GM12878 (cell line): ENCODE measurements around the gene PCBP4.

Source experiments
- ATF3 ChIP-seq: IDR thresholded peaks from 2 replicates; pipeline ENCODE4 v1.6.1; 2011; ENCODE audit warnings: low read depth, mild to moderate bottlenecking, low read length, moderate library complexity, borderline replicate concordance; ENCODE audit errors: extremely low read depth
- BCL3 ChIP-seq: IDR thresholded peaks from 2 replicates; pipeline ENCODE4 v1.6.1; 2011; ENCODE audit warnings: borderline replicate concordance, low read depth, mild to moderate bottlenecking, moderate library complexity, low read length; ENCODE audit not compliant: insufficient read depth, poor library complexity, severe bottlenecking
- BHLHE40 ChIP-seq, 2 experiments: fragments of 450-650 bp in 1 of 2; IDR thresholded peaks; 2 replicates each; pipeline ENCODE4 v1.6.1; 2011 to 2017; ENCODE audit warnings: low read depth in 2 of 2, borderline replicate concordance in 1 of 2, improper control_type of control experiment in 1 of 2, low read length in 1 of 2, mild to moderate bottlenecking in 1 of 2
- CTCF ChIP-seq, 3 experiments: IDR thresholded peaks in 2 of 3; conservative IDR thresholded peaks in 1 of 3; 2 replicates each; pipeline ENCODE4 v1.5.1; 2011; ENCODE audit warnings: low read depth in 3 of 3, low read length in 3 of 3, mild to moderate bottlenecking in 3 of 3, control low read depth in 2 of 3, moderate library complexity in 2 of 3, inconsistent platforms in 1 of 3, mixed read lengths in 1 of 3; ENCODE audit not compliant: control insufficient read depth in 2 of 3, insufficient read depth in 1 of 3; ENCODE audit errors: extremely low read depth in 1 of 3
- EZH2 ChIP-seq: IDR thresholded peaks from 2 replicates; pipeline ENCODE4 v1.6.1; 2012; ENCODE audit warnings: low read depth, mild to moderate bottlenecking, control low read depth, inconsistent platforms, low read length, borderline replicate concordance; ENCODE audit not compliant: control insufficient read depth
- GABPA ChIP-seq: IDR thresholded peaks from 2 replicates; pipeline ENCODE4 v1.6.1; 2014; ENCODE audit warnings: antibody characterized with exemption, low read depth, mild to moderate bottlenecking, inconsistent platforms
- MAX ChIP-seq: IDR thresholded peaks from 2 replicates; pipeline ENCODE4 v1.6.1; 2012; ENCODE audit warnings: low read depth, low read length, improper control_type of control experiment
- POLR2AphosphoS5 ChIP-seq: IDR thresholded peaks from 2 replicates; pipeline ENCODE4 v1.6.1; 2011; ENCODE audit warnings: mild to moderate bottlenecking, low read length, inconsistent platforms
- RAD21 ChIP-seq: IDR thresholded peaks from 2 replicates; pipeline ENCODE4 v1.6.1; 2011; ENCODE audit warnings: mild to moderate bottlenecking, low read depth, low read length, moderate library complexity; ENCODE audit not compliant: insufficient read depth
- SIX5 ChIP-seq: IDR thresholded peaks from 2 replicates; pipeline ENCODE4 v1.6.1; 2011; ENCODE audit warnings: mild to moderate bottlenecking, low read depth, low read length, moderate library complexity; ENCODE audit not compliant: severe bottlenecking
- ZNF592 ChIP-seq: fragments of 450-650 bp; IDR thresholded peaks from 2 replicates; pipeline ENCODE4 v1.6.1; 2017; ENCODE audit warnings: mild to moderate bottlenecking, moderate library complexity
- TF ChIP-seq, protein P1 (sequence below): IDR thresholded peaks from 2 replicates; pipeline ENCODE4 v1.6.1; 2012; ENCODE audit warnings: low read depth, low read length, improper control_type of control experiment

- TF ChIP-seq SIX5 (no peak), ZNF592 (no peak), CTCF (IDR thresholded peaks at IDR 0.05 in 2 of 3, conservative IDR thresholded peaks at IDR 0.05 in 1 of 3; ENCODE audit: control insufficient read depth in 2 of 3, extremely low read depth in 1 of 3, insufficient read depth in 1 of 3, low read depth in 3 of 3, low read length in 3 of 3) (no peak), RAD21 (no peak), BHLHE40 (IDR thresholded peaks at IDR 0.05; ENCODE audit: borderline replicate concordance in 1 of 2, low read depth in 2 of 2, low read length in 1 of 2) (no peak), EZH2 (no peak), ATF3 (no peak), GABPA (no peak), BCL3 (no peak), POLR2AphosphoS5 (no peak), MAX (no peak)
- TF ChIP-seq, protein P1, sequence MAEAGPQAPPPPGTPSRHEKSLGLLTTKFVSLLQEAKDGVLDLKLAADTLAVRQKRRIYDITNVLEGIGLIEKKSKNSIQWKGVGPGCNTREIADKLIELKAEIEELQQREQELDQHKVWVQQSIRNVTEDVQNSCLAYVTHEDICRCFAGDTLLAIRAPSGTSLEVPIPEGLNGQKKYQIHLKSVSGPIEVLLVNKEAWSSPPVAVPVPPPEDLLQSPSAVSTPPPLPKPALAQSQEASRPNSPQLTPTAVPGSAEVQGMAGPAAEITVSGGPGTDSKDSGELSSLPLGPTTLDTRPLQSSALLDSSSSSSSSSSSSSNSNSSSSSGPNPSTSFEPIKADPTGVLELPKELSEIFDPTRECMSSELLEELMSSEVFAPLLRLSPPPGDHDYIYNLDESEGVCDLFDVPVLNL: no peak
Measured at GRCh38 chr3:52005571-52005986, 38.3 kb upstream of the PCBP4 start.
